GM23338 (cell line): Measurements from ENCODE around the gene CHRDL1. TPM values are rescaled to one million over a fixed set of nuclear protein-coding genes. Genes with fewer than 3 reads are reported as not detected.

Experiments used
- ATAC-seq: fragments of 200-7000 bp; cut with Tn5 transposase; 3 replicates; pipeline ENCODE4 v1.9.1; 2020
- DNase-seq: peaks from one replicate; pipeline ENCODE4 v3.0.0-alpha.2; 2015; ENCODE audit warnings: low spot score
- H2AFZ ChIP-seq: fragments of 200-600 bp; sonication (generic); 2 replicates; pipeline ENCODE4 v1.8.0; 2016; ENCODE audit warnings: antibody characterized with exemption, mild to moderate bottlenecking, moderate library complexity
- H3F3A ChIP-seq: fragments of 200-600 bp; sonication (generic); replicated peaks from 2 replicates; pipeline ENCODE4 v1.8.0; 2017; ENCODE audit warnings: antibody characterized with exemption, mixed run types, low read depth
- H3K27ac ChIP-seq: fragments of 200-600 bp; sonication (generic); 2 replicates; pipeline ENCODE4 v1.6.1; 2016; ENCODE audit warnings: low read depth
- H3K27me3 ChIP-seq: fragments of 200-600 bp; sonication (generic); 2 replicates; pipeline ENCODE4 v1.8.0; 2016; ENCODE audit warnings: mild to moderate bottlenecking, mixed run types, moderate library complexity; ENCODE audit not compliant: insufficient read depth
- H3K36me3 ChIP-seq: fragments of 200-600 bp; sonication (generic); 2 replicates; pipeline ENCODE4 v1.8.0; 2016; ENCODE audit warnings: mild to moderate bottlenecking; ENCODE audit not compliant: insufficient read depth
- H3K4me1 ChIP-seq: fragments of 200-600 bp; sonication (generic); 2 replicates; pipeline ENCODE4 v1.8.0; 2016; ENCODE audit warnings: mild to moderate bottlenecking, moderate library complexity; ENCODE audit not compliant: insufficient read depth
- H3K4me2 ChIP-seq: fragments of 200-600 bp; sonication (generic); 2 replicates; pipeline ENCODE4 v1.7.1; 2017; ENCODE audit warnings: mixed run types
- H3K4me3 ChIP-seq: fragments of 200-600 bp; sonication (generic); 2 replicates; pipeline ENCODE4 v1.6.1; 2016; ENCODE audit warnings: mixed run types
- H3K79me2 ChIP-seq: fragments of 200-600 bp; sonication (generic); replicated peaks from 2 replicates; pipeline ENCODE4 v1.8.0; 2017; ENCODE audit warnings: mild to moderate bottlenecking; ENCODE audit not compliant: insufficient read depth
- H3K9me2 ChIP-seq: fragments of 200-600 bp; sonication (generic); 2 replicates; pipeline ENCODE4 v1.8.0; 2017; ENCODE audit not compliant: insufficient read depth
- H4K20me1 ChIP-seq: fragments of 200-600 bp; sonication (generic); replicated peaks from 2 replicates; pipeline ENCODE4 v1.8.0; 2017; ENCODE audit warnings: mild to moderate bottlenecking; ENCODE audit not compliant: insufficient read depth
- H3K27ac Mint-ChIP-seq: 2 replicates; pipeline ENCODE4 v1.8.0; 2020; ENCODE audit warnings: inconsistent platforms, mild to moderate bottlenecking, moderate library complexity, mixed read lengths
- H3K27me3 Mint-ChIP-seq: 3 replicates; pipeline ENCODE4 v1.8.0; 2022; ENCODE audit warnings: low read depth, mild to moderate bottlenecking, moderate library complexity, mixed read lengths, inconsistent platforms; ENCODE audit not compliant: insufficient read depth, poor library complexity
- H3K36me3 Mint-ChIP-seq: 3 replicates; pipeline ENCODE4 v1.8.0; 2021; ENCODE audit warnings: low read depth, mild to moderate bottlenecking, inconsistent platforms, moderate library complexity, mixed read lengths
- H3K4me1 Mint-ChIP-seq: 3 replicates; pipeline ENCODE4 v1.8.0; 2020; ENCODE audit warnings: mild to moderate bottlenecking, inconsistent platforms, mixed read lengths
- H3K4me3 Mint-ChIP-seq: 3 replicates; pipeline ENCODE4 v1.8.0; 2021; ENCODE audit warnings: moderate library complexity, mild to moderate bottlenecking, inconsistent platforms, mixed read lengths
- H3K9me3 Mint-ChIP-seq: 3 replicates; pipeline ENCODE4 v1.8.0; 2020; ENCODE audit warnings: moderate library complexity, mild to moderate bottlenecking, inconsistent platforms, mixed read lengths
- CREB1 ChIP-seq: fragments of 250-450 bp; sonication (Bioruptor Pico); IDR thresholded peaks from 2 replicates; pipeline ENCODE4 v1.5.0; 2020; ENCODE audit warnings: low read depth, mild to moderate bottlenecking, moderate library complexity
- EZH2 ChIP-seq: fragments of 200-600 bp; sonication (generic); IDR thresholded peaks from one replicate; pipeline ENCODE4 v1.8.0; 2017; ENCODE audit warnings: antibody characterized with exemption, mild to moderate bottlenecking, low read depth; ENCODE audit not compliant: unreplicated experiment
- EZH2phosphoT487 ChIP-seq: fragments of 200-600 bp; sonication (generic); IDR thresholded peaks from one replicate; pipeline ENCODE4 v1.8.1; 2018; ENCODE audit warnings: antibody characterized with exemption; ENCODE audit not compliant: unreplicated experiment
- JUNB ChIP-seq: IDR thresholded peaks from one replicate; pipeline ENCODE4 v1.6.1; 2016; ENCODE audit warnings: antibody characterized with exemption; ENCODE audit not compliant: unreplicated experiment
- NANOG ChIP-seq: IDR thresholded peaks from 2 replicates; pipeline ENCODE4 v1.6.1; 2016; ENCODE audit warnings: antibody characterized with exemption, borderline replicate concordance
- STAT1 ChIP-seq: IDR thresholded peaks from one replicate; pipeline ENCODE4 v1.6.1; 2016; ENCODE audit warnings: antibody characterized with exemption; ENCODE audit not compliant: unreplicated experiment
- ZNF114 ChIP-seq: fragments of 250-450 bp; sonication (Bioruptor Pico); IDR thresholded peaks from 2 replicates; pipeline ENCODE4 v1.5.0; 2020; ENCODE audit warnings: mild to moderate bottlenecking, moderate library complexity
- ZNF331 ChIP-seq: fragments of 250-450 bp; sonication (Bioruptor Pico); IDR thresholded peaks from 2 replicates; pipeline ENCODE4 v1.5.0; 2020; ENCODE audit warnings: low read depth, mild to moderate bottlenecking, moderate library complexity
- polyA plus RNA-seq: library from polyadenylated mRNA; unstranded; fragments of >200 nt; fragmentation: Nextera tagmentation; extraction: Ambion mirVana; gene quantifications from 2 replicates; pipeline ENCODE4 v1.2.1, GENCODE V29; 2016
- total RNA-seq: library from RNA; depleted of rRNA; stranded (reverse); fragments of >200 nt; shearing (Covaris generic); gene quantifications from 2 replicates; pipeline ENCODE4 v1.2.3, GENCODE V29; 2014
- TF ChIP-seq, protein P1 (sequence below): fragments of 250-450 bp; sonication (Bioruptor Pico); IDR thresholded peaks from 2 replicates; pipeline ENCODE4 v1.5.0; 2020; ENCODE audit warnings: mild to moderate bottlenecking, moderate library complexity
- TF ChIP-seq, protein P2 (sequence below), 2 experiments: fragments of 200-600 bp in 1 of 2; sonication (generic) in 1 of 2; conservative IDR thresholded peaks; 2 replicates each; pipeline versions ENCODE4 v1.5.1 to v1.6.1; 2016 to 2017; ENCODE audit warnings: antibody characterized with exemption in 2 of 2, low read depth in 2 of 2, mild to moderate bottlenecking in 2 of 2, moderate library complexity in 1 of 2

CHRDL1 gene
- total and polyA plus RNA-seq, 2 experiments from 2014 or later, result 3.6 to 9.8 TPM

DNA sequence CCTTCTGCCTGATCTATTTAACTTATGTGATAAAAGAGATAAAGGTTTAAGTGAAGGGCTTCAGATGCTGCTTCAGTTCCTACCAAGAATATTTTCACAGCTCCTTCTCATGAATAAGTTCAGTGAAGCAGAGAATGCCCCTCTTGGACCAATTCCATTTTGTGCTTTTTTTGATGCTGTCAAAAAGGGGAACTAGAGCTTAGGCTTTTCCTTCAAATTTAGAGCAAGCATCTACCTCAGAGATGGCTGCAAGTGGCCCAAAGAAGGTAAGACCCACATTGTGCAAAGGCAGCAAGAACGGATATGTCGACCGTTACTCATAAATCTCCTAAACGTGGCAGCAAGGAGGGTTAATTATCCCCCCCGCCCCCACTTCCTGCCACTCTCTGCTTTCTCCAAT lies 4.5 kb downstream of the CHRDL1 start (continued):
- TF ChIP-seq, protein P1, sequence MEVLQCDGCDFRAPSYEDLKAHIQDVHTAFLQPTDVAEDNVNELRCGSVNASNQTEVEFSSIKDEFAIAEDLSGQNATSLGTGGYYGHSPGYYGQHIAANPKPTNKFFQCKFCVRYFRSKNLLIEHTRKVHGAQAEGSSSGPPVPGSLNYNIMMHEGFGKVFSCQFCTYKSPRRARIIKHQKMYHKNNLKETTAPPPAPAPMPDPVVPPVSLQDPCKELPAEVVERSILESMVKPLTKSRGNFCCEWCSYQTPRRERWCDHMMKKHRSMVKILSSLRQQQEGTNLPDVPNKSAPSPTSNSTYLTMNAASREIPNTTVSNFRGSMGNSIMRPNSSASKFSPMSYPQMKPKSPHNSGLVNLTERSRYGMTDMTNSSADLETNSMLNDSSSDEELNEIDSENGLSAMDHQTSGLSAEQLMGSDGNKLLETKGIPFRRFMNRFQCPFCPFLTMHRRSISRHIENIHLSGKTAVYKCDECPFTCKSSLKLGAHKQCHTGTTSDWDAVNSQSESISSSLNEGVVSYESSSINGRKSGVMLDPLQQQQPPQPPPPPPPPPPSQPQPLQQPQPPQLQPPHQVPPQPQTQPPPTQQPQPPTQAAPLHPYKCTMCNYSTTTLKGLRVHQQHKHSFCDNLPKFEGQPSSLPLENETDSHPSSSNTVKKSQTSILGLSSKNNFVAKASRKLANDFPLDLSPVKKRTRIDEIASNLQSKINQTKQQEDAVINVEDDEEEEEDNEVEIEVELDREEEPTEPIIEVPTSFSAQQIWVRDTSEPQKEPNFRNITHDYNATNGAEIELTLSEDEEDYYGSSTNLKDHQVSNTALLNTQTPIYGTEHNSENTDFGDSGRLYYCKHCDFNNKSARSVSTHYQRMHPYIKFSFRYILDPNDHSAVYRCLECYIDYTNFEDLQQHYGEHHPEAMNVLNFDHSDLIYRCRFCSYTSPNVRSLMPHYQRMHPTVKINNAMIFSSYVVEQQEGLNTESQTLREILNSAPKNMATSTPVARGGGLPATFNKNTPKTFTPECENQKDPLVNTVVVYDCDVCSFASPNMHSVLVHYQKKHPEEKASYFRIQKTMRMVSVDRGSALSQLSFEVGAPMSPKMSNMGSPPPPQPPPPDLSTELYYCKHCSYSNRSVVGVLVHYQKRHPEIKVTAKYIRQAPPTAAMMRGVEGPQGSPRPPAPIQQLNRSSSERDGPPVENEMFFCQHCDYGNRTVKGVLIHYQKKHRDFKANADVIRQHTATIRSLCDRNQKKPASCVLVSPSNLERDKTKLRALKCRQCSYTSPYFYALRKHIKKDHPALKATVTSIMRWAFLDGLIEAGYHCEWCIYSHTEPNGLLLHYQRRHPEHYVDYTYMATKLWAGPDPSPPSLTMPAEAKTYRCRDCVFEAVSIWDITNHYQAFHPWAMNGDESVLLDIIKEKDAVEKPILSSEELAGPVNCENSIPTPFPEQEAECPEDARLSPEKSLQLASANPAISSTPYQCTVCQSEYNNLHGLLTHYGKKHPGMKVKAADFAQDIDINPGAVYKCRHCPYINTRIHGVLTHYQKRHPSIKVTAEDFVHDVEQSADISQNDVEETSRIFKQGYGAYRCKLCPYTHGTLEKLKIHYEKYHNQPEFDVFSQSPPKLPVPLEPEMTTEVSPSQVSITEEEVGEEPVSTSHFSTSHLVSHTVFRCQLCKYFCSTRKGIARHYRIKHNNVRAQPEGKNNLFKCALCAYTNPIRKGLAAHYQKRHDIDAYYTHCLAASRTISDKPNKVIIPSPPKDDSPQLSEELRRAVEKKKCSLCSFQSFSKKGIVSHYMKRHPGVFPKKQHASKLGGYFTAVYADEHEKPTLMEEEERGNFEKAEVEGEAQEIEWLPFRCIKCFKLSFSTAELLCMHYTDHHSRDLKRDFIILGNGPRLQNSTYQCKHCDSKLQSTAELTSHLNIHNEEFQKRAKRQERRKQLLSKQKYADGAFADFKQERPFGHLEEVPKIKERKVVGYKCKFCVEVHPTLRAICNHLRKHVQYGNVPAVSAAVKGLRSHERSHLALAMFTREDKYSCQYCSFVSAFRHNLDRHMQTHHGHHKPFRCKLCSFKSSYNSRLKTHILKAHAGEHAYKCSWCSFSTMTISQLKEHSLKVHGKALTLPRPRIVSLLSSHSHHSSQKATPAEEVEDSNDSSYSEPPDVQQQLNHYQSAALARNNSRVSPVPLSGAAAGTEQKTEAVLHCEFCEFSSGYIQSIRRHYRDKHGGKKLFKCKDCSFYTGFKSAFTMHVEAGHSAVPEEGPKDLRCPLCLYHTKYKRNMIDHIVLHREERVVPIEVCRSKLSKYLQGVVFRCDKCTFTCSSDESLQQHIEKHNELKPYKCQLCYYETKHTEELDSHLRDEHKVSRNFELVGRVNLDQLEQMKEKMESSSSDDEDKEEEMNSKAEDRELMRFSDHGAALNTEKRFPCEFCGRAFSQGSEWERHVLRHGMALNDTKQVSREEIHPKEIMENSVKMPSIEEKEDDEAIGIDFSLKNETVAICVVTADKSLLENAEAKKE, result no peak
- TF ChIP-seq JUNB, result no peak

DNA sequence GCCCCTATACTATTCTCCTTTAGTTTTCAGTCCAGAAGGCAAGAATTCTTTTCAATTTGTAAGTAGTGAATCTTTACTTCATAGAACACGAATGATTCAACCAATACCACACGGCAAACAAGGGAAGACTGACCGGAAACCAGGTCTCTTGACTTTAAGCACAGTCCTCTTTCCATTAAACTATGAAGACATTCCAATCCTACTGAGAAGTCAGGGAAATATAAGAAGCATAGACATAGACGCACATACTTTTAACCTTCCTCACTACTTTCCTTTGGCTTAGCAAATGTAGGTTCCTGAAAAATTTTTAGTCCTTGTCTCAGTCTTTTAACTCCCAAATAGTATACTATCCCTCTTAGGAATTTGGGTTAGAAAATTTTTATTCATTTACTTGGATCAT lies 9.1 kb downstream of the CHRDL1 start:
- Mint-ChIP-seq H3K4me1 (0 out of 3 replicates have a peak, but pooled peaks cover 2% of the 10 kb centered on the region), H3K4me3 (no peak overlapping the region), H3K27ac (no peak overlapping the region), H3K36me3 (no peaks in the 10 kb centered on the region), H3K9me3 (no peaks in the 10 kb centered on the region), H3K27me3 (peaks cover 4% of the 10 kb centered on the region)
- no peak for ATAC-seq
- H3K9me2 ChIP-seq, result no peaks in the 10 kb centered on the region
- no peaks in the 10 kb centered on the region for H4K20me1 ChIP-seq
- no peak overlapping the region for H2AFZ ChIP-seq
- no peaks in the 10 kb centered on the region for H3F3A ChIP-seq
- H3K36me3 ChIP-seq, result no peaks in the 10 kb centered on the region
- H3K27me3 ChIP-seq, result no peaks in the 10 kb centered on the region
- no peaks in the 10 kb centered on the region for H3K79me2 ChIP-seq
- no peak overlapping the region for H3K4me2 ChIP-seq
- H3K4me3 ChIP-seq, result no peak overlapping the region
- DNase-seq, result no peak
- no peak overlapping the region for H3K27ac ChIP-seq
- no peaks in the 10 kb centered on the region for H3K4me1 ChIP-seq
- no peak for TF ChIP-seq ZNF114 (CRISPR knock-in tag)
- TF ChIP-seq JUNB, result no peak
- no peak for TF ChIP-seq ZNF331
- no peak for TF ChIP-seq STAT1
- no peak for TF ChIP-seq EZH2phosphoT487
- no peak for TF ChIP-seq EZH2
- no peak for TF ChIP-seq NANOG
- TF ChIP-seq, protein P2, sequence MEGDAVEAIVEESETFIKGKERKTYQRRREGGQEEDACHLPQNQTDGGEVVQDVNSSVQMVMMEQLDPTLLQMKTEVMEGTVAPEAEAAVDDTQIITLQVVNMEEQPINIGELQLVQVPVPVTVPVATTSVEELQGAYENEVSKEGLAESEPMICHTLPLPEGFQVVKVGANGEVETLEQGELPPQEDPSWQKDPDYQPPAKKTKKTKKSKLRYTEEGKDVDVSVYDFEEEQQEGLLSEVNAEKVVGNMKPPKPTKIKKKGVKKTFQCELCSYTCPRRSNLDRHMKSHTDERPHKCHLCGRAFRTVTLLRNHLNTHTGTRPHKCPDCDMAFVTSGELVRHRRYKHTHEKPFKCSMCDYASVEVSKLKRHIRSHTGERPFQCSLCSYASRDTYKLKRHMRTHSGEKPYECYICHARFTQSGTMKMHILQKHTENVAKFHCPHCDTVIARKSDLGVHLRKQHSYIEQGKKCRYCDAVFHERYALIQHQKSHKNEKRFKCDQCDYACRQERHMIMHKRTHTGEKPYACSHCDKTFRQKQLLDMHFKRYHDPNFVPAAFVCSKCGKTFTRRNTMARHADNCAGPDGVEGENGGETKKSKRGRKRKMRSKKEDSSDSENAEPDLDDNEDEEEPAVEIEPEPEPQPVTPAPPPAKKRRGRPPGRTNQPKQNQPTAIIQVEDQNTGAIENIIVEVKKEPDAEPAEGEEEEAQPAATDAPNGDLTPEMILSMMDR (conservative IDR thresholded peaks at IDR 0.05; ENCODE audit: low read depth in 2 of 2), result no peak
- TF ChIP-seq CREB1 (CRISPR knock-in tag), result no peak
